HEK293 (cell line): Measurements from ENCODE around the gene MALL.
"Not testable (repeated sequence)": the region's sequence is repeated elsewhere in the genome, so short reads cannot be mapped to it uniquely, and the experiment has no call there.

Experiments used
- CTCF ChIP-seq: fragments of 450-650 bp; formaldehyde crosslinking; IDR thresholded peaks from 2 replicates; pipeline ENCODE4 v1.5.1; 2016; ENCODE audit warnings: missing biosample characterization, missing genetic modification characterization
- GLI2 ChIP-seq: fragments of 450-650 bp; formaldehyde crosslinking; IDR thresholded peaks from 2 replicates; pipeline ENCODE4; 2017; ENCODE audit warnings: missing biosample characterization, missing genetic modification characterization, low read depth, borderline replicate concordance
- PBX3 ChIP-seq: sonication (generic); formaldehyde crosslinking; IDR thresholded peaks from 2 replicates; pipeline ENCODE4 v1.8.1; 2022; ENCODE audit warnings: mild to moderate bottlenecking, moderate library complexity, missing genetic modification reagents
- SALL2 ChIP-seq: fragments of 450-650 bp; formaldehyde crosslinking; IDR thresholded peaks from 2 replicates; pipeline ENCODE4 v1.5.0; 2017; ENCODE audit warnings: missing biosample characterization, mild to moderate bottlenecking, missing genetic modification characterization, borderline replicate concordance
- SP2 ChIP-seq: fragments of 450-650 bp; formaldehyde crosslinking; IDR thresholded peaks from 2 replicates; pipeline ENCODE4 v1.5.1; 2016; ENCODE audit warnings: missing biosample characterization, missing genetic modification characterization
- SP3 ChIP-seq: fragments of 450-650 bp; formaldehyde crosslinking; IDR thresholded peaks from 2 replicates; pipeline ENCODE4 v1.5.1; 2016; ENCODE audit warnings: missing biosample characterization, missing genetic modification characterization
- ZBTB21 ChIP-seq: fragments of 450-650 bp; formaldehyde crosslinking; IDR thresholded peaks from 2 replicates; pipeline ENCODE4 v1.5.1; 2017; ENCODE audit warnings: missing biosample characterization, missing genetic modification characterization
- ZFP3 ChIP-seq: fragments of 450-650 bp; formaldehyde crosslinking; IDR thresholded peaks from 2 replicates; pipeline ENCODE4 v1.5.1; 2016; ENCODE audit warnings: low read depth, missing biosample characterization, missing genetic modification characterization
- ZNF596 ChIP-seq: fragments of 450-650 bp; IDR thresholded peaks from 2 replicates; pipeline ENCODE4 v1.5.0; 2018; ENCODE audit warnings: missing biosample characterization, mild to moderate bottlenecking, missing genetic modification characterization, moderate library complexity
- ZNF658 ChIP-seq: fragments of 450-650 bp; formaldehyde crosslinking; IDR thresholded peaks from 2 replicates; pipeline ENCODE4; 2016; ENCODE audit warnings: missing biosample characterization, missing genetic modification characterization
- ZNF707 ChIP-seq: fragments of 450-650 bp; formaldehyde crosslinking; IDR thresholded peaks from 2 replicates; pipeline ENCODE4 v1.5.1; 2016; ENCODE audit warnings: missing biosample characterization, missing genetic modification characterization
- ZNF76 ChIP-seq: fragments of 450-650 bp; formaldehyde crosslinking; IDR thresholded peaks from 2 replicates; pipeline ENCODE4; 2016; ENCODE audit warnings: low read depth, missing biosample characterization, missing genetic modification characterization, borderline replicate concordance
- ZNF777 ChIP-seq: fragments of 450-650 bp; formaldehyde crosslinking; IDR thresholded peaks from 2 replicates; pipeline ENCODE4 v1.5.1; 2017; ENCODE audit warnings: missing biosample characterization, missing genetic modification characterization, borderline replicate concordance
- ZNF837 ChIP-seq: fragments of 450-650 bp; formaldehyde crosslinking; IDR thresholded peaks from 2 replicates; pipeline ENCODE4 v1.5.1; 2016; ENCODE audit warnings: missing biosample characterization, missing genetic modification characterization

- TF ChIP-seq ZNF596; ZBTB21 (tag by site-specific recombination); ZNF777; CTCF (tag by site-specific recombination); SP3 (tag by site-specific recombination); ZNF76; ZNF707 (tag by site-specific recombination); ZFP3 (tag by site-specific recombination); GLI2; PBX3 (CRISPR knock-in tag); SALL2 (tag by site-specific recombination); ZNF658; ZNF837 (tag by site-specific recombination); SP2: not testable (repeated sequence)
Measured at GRCh38 chr2:110053688-110054087, 61.9 kb downstream of the MALL start.
